Stomach smooth muscle (tissue), 2 donors: ENCODE measurements around the gene NAALADL2.

ENCODE experiments used
- H3K27ac ChIP-seq: one replicate; pipeline ENCODE4 v1.7.0; 2013; ENCODE audit warnings: mild to moderate bottlenecking, low read length, inconsistent platforms
- H3K27me3 ChIP-seq, 2 donors: one replicate each; pipeline ENCODE4 v1.7.0; 2013; ENCODE audit warnings: low read length in 2 of 2; ENCODE audit not compliant: insufficient read depth in 2 of 2, control insufficient read depth in 1 of 2
- H3K36me3 ChIP-seq, 2 donors: one replicate each; pipeline ENCODE4 v1.7.0; 2013; ENCODE audit warnings: low read length in 2 of 2; ENCODE audit not compliant: control insufficient read depth in 2 of 2, insufficient read depth in 2 of 2
- H3K4me1 ChIP-seq: one replicate; pipeline ENCODE4 v1.7.0; 2013; ENCODE audit warnings: low read length; ENCODE audit not compliant: control insufficient read depth, insufficient read depth
- H3K4me3 ChIP-seq, 2 donors: one replicate each; pipeline ENCODE4 v1.7.0; 2013; ENCODE audit warnings: low read length in 2 of 2
- H3K9ac ChIP-seq, 2 donors: one replicate each; pipeline ENCODE4 v1.7.0; 2013; ENCODE audit warnings: low read length in 2 of 2, mild to moderate bottlenecking in 1 of 2
- H3K9me3 ChIP-seq, 2 donors: one replicate each; pipeline ENCODE4 v1.7.0; 2013; ENCODE audit warnings: low read length in 2 of 2; ENCODE audit not compliant: control insufficient read depth in 2 of 2
- donor health status: healthy.
- donor health status: Pancreatic carcinoma.

NAALADL2 gene

DNA sequence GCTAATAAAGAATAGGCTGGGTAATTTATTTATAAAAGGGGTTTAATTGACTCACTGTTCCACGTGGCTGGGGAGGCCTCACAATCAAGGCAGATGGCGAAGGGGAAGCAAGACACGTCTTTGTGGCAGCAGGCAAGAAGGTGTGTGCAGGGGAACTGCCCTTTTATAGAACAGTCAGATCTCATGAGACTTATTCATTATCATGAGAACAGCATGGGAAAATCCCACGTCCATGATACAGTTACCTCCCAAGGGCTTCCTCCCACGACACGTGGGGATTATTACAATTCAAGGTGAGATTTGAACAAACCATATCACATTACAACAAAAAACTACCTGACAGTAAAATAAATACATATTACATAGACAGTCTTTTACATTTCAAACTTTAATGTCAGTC is 414.9 kb downstream of the NAALADL2 start:
- no peak overlapping the region for H3K9ac ChIP-seq
- no peaks in the 10 kb centered on the region for H3K9me3 ChIP-seq
- H3K27ac ChIP-seq = no peak overlapping the region
- no peaks in the 10 kb centered on the region for H3K36me3 ChIP-seq
- no peaks in the 10 kb centered on the region for H3K4me1 ChIP-seq
- no peaks in the 10 kb centered on the region for H3K27me3 ChIP-seq
- no peak overlapping the region for H3K4me3 ChIP-seq

DNA sequence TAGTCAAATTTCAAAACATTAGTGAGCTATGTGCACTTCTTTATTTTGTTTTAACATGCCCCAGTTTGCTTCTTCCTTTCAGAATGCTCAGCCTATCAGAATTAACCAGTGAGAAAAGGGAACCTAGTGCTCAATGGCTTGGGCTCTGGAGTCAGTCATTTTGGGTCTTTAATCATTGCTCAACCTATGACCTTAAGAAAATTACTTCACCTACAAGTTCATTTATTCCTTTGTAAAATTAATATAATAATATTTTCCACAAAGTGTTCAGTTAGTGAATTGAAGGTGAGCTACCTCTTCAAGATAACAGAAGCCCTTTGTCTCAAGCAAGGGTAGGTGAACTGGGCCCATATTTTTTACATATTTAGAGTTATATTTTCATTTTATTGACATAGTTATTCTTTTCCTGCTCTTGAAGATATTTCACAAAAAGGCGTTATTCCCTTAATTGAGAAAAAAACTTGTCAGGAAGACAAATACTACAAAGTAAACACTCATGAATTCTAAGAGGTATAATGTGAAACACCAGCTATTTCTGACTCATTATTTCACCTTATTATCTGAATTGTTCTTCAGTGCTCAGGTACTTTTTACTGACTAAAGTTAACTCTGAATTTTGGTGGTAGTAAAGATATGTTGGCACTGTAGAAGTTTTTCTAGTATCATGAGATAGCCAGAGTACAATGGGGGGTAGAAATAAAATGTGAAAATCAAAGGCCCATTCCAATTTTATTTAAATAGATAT is 415.5 kb downstream of the NAALADL2 start:
- Histone ChIP-seq H3K9me3 (no peaks in the 10 kb centered on the region), H3K27ac (no peak overlapping the region), H3K9ac (no peak overlapping the region), H3K4me3 (no peak overlapping the region), H3K4me1 (no peaks in the 10 kb centered on the region), H3K36me3 (no peaks in the 10 kb centered on the region), H3K27me3 (no peaks in the 10 kb centered on the region)

DNA sequence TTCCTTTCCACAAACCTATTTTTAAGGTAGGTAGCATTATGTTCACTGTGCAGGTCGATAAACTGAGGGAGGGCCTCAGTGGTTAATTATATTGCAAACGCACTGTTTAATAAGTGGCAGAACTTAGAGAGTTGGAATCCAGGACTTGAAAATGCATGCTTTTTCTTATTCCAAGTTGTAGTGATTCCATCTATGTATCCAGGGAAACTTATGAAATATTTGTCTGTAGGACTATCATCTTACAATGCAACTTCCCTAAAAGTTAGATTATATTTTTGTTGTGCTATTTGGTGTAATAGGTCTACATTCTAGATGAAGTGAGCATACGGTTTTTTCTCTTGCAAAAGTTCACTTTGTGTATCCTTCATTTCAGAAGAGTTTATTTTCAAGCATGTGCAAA is 419.5 kb downstream of the NAALADL2 start:
- Histone ChIP-seq H3K4me1 (no peaks in the 10 kb centered on the region), H3K9me3 (no peaks in the 10 kb centered on the region), H3K4me3 (no peak overlapping the region), H3K36me3 (no peaks in the 10 kb centered on the region), H3K27me3 (no peaks in the 10 kb centered on the region), H3K9ac (no peak overlapping the region), H3K27ac (no peak overlapping the region)

DNA sequence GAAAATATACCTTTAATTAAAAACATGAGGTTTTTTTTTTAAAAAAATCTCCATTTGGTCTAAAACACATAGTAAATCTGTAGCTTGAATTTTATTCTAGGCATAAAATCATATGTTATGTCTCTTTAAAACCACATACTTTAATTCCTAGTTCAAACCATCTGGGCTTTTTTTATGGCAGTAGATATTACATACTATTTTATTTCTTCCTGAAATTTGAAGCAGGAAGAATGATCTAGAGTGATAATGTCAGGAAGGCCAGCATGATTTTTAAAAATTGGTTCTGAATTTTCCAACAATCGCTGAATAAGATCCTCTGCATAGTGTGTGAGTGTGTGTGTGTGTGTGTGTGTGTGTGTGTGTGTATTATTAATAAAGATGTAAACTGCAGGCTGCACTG is 420.3 kb downstream of the NAALADL2 start:
- no peak overlapping the region for H3K4me3 ChIP-seq
- no peak overlapping the region for H3K27ac ChIP-seq

DNA sequence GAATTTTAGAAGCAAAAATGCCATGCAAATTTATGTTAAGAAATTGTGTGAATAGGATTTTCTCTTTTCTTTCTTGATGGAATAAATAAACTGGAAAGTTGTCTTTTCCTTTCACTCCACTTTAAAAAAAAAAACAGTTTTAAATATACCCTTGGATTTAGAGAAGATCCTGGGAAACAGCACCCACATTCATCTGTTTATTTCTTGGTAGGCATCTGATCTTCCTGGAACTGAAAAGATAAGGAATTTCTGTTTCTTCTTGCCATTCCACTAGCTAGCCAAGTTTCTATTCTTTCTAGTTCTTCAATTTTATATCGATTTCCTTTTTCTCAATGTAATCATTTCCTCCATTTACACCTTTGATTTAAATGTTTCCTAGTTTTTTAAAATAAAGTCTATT is 420.8 kb downstream of the NAALADL2 start:
- H3K27me3 ChIP-seq = no peaks in the 10 kb centered on the region
- H3K9me3 ChIP-seq = no peaks in the 10 kb centered on the region
- no peak overlapping the region for H3K27ac ChIP-seq
- no peaks in the 10 kb centered on the region for H3K36me3 ChIP-seq
- no peak overlapping the region for H3K9ac ChIP-seq
- H3K4me1 ChIP-seq = no peaks in the 10 kb centered on the region
- H3K4me3 ChIP-seq = no peak overlapping the region

More for the DNA sequence above, 420.3 kb downstream of the NAALADL2 start:
- no peaks in the 10 kb centered on the region for H3K27me3 ChIP-seq
- H3K9ac ChIP-seq = no peak overlapping the region
- H3K4me1 ChIP-seq = no peaks in the 10 kb centered on the region
- H3K36me3 ChIP-seq = no peaks in the 10 kb centered on the region
- no peaks in the 10 kb centered on the region for H3K9me3 ChIP-seq

DNA sequence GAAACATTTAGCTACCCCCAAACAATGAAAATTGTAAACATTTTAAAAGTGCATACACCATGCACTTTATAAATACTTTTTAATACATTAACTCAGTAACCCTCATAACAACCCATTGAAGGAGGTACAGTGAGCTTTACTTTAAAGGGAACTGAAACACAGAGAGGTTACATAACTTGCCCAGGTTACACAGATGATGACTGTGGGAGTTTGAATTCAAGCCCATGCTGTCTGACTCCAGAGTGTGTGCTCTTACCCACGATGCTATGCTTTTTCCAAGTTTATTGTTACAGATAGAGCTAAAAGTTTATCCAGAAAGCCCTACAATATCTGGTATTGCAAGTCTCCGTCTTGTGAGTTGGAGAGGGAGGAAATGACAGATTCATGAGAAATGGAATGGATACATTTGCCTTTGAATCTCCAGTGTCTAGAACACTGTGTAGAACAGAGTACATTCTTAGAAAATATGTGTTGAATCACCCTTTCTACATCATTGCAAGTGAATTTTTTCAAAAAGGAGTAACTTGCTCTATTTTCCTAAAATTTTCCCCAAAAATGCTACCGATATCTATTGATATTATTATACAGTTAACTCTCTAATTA is 428.3 kb downstream of the NAALADL2 start:
- Histone ChIP-seq H3K36me3 (no peaks in the 10 kb centered on the region), H3K9ac (no peak overlapping the region), H3K4me3 (no peak overlapping the region), H3K9me3 (no peaks in the 10 kb centered on the region), H3K4me1 (no peaks in the 10 kb centered on the region), H3K27me3 (no peaks in the 10 kb centered on the region), H3K27ac (no peak overlapping the region)

DNA sequence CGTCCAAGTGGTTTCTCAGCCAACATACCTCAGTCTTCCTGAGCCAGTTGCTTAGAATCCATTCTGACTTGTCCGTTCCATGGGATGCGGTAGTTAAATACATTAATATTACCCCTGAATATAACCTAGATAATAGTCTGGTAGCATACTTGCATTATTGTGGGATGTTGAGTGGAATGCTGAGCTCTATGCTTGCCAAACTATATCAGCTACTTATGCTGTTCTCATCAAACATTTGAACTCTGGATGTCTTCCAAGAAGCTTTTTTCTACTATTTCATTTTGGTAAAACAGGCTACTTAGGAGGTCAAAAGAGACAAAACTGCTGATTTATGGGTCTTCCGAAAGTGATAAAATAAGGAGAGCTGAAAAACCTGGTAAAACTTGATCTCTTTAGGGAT is 429.5 kb downstream of the NAALADL2 start:
- Histone ChIP-seq H3K4me3 (no peak overlapping the region), H3K36me3 (no peaks in the 10 kb centered on the region), H3K9ac (no peak overlapping the region)

DNA sequence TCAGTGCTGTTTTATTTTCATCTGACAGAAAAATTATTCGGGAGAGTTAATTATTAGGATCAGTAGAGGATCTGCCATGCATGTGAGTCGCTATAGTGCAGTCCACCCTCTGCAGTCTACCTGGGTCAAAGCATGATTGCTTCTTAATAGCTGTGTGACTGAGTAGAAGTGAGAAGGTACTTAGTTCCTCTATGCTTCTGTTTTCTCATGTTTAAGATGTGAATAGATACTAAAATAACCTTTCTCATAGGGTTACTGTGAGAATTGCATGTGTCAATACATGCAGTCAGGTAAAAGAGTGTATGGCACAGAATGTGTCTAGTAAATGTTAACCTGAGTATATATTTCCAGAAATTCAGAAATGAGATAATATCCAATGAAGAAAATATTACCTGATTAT is 435.7 kb downstream of the NAALADL2 start:
- Histone ChIP-seq H3K9me3 (no peaks in the 10 kb centered on the region), H3K4me3 (no peak overlapping the region), H3K27me3 (no peaks in the 10 kb centered on the region), H3K27ac (no peak overlapping the region), H3K4me1 (no peaks in the 10 kb centered on the region), H3K9ac (no peak overlapping the region), H3K36me3 (no peaks in the 10 kb centered on the region)

More for the DNA sequence above, 429.5 kb downstream of the NAALADL2 start:
- Histone ChIP-seq H3K4me1 (no peaks in the 10 kb centered on the region), H3K9me3 (no peaks in the 10 kb centered on the region), H3K27me3 (no peaks in the 10 kb centered on the region), H3K27ac (no peak overlapping the region)

DNA sequence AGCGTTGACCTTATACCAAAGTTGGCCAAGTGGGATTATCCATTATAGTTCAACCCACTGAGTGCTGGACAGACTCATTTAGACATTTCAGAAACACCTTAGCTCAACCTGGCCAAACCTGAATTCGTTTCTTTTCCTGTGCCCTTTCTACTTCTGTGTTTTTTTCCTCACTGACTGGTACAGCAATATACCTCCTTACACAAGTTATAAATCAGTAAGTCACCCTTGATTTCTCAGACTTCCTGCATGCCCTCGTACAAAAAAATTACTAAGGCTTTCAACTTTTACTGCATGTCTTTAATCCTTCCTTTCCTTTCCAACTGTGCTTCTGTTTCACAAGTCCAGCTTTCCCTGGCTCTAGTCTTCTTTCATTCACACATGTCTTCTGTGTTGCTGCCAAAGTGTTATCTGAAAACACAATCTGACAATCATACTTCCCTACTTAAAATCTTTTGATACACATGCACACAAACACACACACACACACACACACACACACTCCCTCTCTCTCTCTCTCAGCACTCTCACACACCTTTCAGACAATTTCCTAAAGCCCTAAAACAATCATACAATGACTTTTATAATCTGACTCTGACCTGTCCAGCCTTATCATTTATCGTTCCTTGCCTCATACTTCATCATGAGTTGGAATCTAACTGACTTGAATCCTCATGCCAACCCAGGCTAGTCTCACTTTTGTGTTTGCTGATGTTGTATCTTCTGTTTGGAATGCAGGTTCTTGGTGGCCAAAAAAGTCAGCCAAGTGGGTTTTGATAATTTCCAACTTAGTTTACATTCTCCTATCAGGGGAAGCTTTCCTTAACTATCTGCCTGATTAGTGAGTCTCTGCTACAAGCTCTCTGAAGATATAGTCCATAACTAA is 436.4 kb downstream of the NAALADL2 start:
- Histone ChIP-seq H3K4me1 (no peaks in the 10 kb centered on the region), H3K9me3 (no peaks in the 10 kb centered on the region), H3K27ac (no peak overlapping the region), H3K9ac (no peak overlapping the region), H3K4me3 (no peak overlapping the region), H3K36me3 (no peaks in the 10 kb centered on the region), H3K27me3 (no peaks in the 10 kb centered on the region)

DNA sequence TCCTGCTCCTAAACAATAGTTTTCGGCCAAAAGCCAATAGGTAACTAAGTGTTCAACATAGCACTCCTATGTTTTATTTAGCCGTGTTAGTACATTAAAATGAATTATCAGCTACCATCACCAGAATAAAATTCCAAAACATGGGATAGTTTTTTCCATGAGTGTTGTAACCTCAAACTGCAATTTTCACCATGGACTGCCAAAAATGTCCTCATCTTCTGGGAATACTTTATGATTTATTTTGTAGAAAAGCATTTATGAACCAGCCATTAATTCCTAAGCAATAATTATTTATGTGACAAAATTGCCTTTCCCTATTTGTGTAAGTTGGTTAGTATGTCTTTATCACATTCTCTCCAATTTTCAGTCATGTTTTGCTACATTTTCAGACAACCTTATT is 438.1 kb downstream of the NAALADL2 start:
- Histone ChIP-seq H3K9ac (no peak overlapping the region), H3K4me3 (no peak overlapping the region), H3K9me3 (no peaks in the 10 kb centered on the region), H3K36me3 (no peaks in the 10 kb centered on the region), H3K27me3 (no peaks in the 10 kb centered on the region), H3K4me1 (no peaks in the 10 kb centered on the region), H3K27ac (no peak overlapping the region)
